Upper lobe of left lung (tissue), 6 donors: ENCODE results near the gene PPP1R15B. TPM values are rescaled to one million over a fixed set of nuclear protein-coding genes. Genes with fewer than 3 reads are reported as not detected.

Source experiments
- ATAC-seq, 2 donors: fragments of 200-7000 bp; cut with Tn5 transposase; one replicate each; pipeline ENCODE4 v1.9.1; 2022; ENCODE audit warnings: mild to moderate bottlenecking in 2 of 2, moderate library complexity in 2 of 2; ENCODE audit not compliant: low FRiP score in 2 of 2
- DNase-seq, 2 donors: peaks; one replicate each; pipeline ENCODE4 v3.0.0-alpha.2; 2019 to 2020
- H3K27ac ChIP-seq, 4 donors: fragments of 200-600 bp; sonication (generic); one replicate each; pipeline ENCODE4 v1.5.1; 2016 to 2019
- H3K27me3 ChIP-seq, 4 donors: fragments of 200-600 bp; sonication (generic); one replicate each; pipeline ENCODE4 v1.5.1; 2017 to 2019
- H3K36me3 ChIP-seq, 4 donors: fragments of 200-600 bp; sonication (generic); one replicate each; pipeline ENCODE4 v1.5.1; 2016 to 2019
- H3K4me1 ChIP-seq, 4 donors: fragments of 200-600 bp; sonication (generic); one replicate each; pipeline ENCODE4 v1.5.1; 2018 to 2019
- H3K4me3 ChIP-seq, 4 donors: fragments of 200-600 bp; sonication (generic); one replicate each; pipeline ENCODE4 v1.5.1; 2017 to 2019; ENCODE audit warnings: mild to moderate bottlenecking in 2 of 4, moderate library complexity in 1 of 4
- H3K9me3 ChIP-seq, 4 donors: fragments of 200-600 bp; sonication (generic); one replicate each; pipeline ENCODE4 v1.5.1; 2018 to 2019
- CTCF ChIP-seq, 6 experiments: fragments of 450-650 bp in 4 of 6; fragments of 200-600 bp in 2 of 6; sonication (generic) in 2 of 6; IDR thresholded peaks; one replicate each; pipeline ENCODE4 v1.5.1; 2016 to 2019; ENCODE audit warnings: antibody characterized with exemption in 6 of 6
- EP300 ChIP-seq, 4 donors: sonication (generic); formaldehyde crosslinking; IDR thresholded peaks; one replicate each; pipeline ENCODE4 v1.5.1; 2017; ENCODE audit warnings: antibody characterized with exemption in 4 of 4, control low read depth in 2 of 4
- POLR2A ChIP-seq, 4 donors: fragments of 450-650 bp; IDR thresholded peaks; one replicate each; pipeline ENCODE4 v1.5.1; 2016 to 2017; ENCODE audit warnings: antibody characterized with exemption in 4 of 4, mild to moderate bottlenecking in 2 of 4
- POLR2AphosphoS5 ChIP-seq, 2 donors: sonication (generic); formaldehyde crosslinking; IDR thresholded peaks; one replicate each; pipeline ENCODE4 v1.5.1; 2017; ENCODE audit warnings: antibody characterized with exemption in 2 of 2
- WGBS, 2 donors: methylation state at CpG; one replicate each; pipeline ENCODE4 v1.1.5; 2017 to 2018; 5-methylcytosine and 5-hydroxymethylcytosine counted together
- total RNA-seq, 6 donors: library from RNA; depleted of rRNA in 4 of 6; stranded (reverse); fragments of >200 nt in 4 of 6; gene quantifications; one replicate each; pipeline versions ENCODE4 v1.1.0 to v1.2.1, GENCODE V29; 2016 to 2021
- donor health status: DM: no; HTN: no; CAD: no; lungs with moderate emphysema.
- donor health status: DM: no; HTN: yes; CAD: no; lungs with severe emphysema.

The PPP1R15B gene
- total RNA-seq, 6 donors from 2014 or later, result 30.4 to 67.8 (median 44.2) TPM

GRCh38 chr1:204398197-204399125 lies 13.2 kb downstream of the PPP1R15B start:
- H3K27ac ChIP-seq, result peak overlapping the region in 1 of 4 donors; percentile 9
- TF ChIP-seq CTCF (IDR thresholded peaks at IDR 0.05) (peak; percentile 44 to 76 (median 70)), POLR2A (IDR thresholded peaks at IDR 0.05) (no peak), POLR2AphosphoS5 (IDR thresholded peaks at IDR 0.05) (peak in 1 of 2 donors; percentile 7), EP300 (IDR thresholded peaks at IDR 0.05) (no peak)
- DNase-seq (peak in 1 of 2 donors; percentile 74), ATAC-seq (peak; percentile 90)
- H3K4me1 ChIP-seq, result no peaks in the 10 kb centered on the region
- no peaks in the 10 kb centered on the region for H3K27me3 ChIP-seq
- peaks cover 0 to 64% (median 18%) of the 10 kb centered on the region in 4 donors for H3K36me3 ChIP-seq
- H3K4me3 ChIP-seq, result no peak overlapping the region
- 65 to 76% methylated on average over 7 of the region's 7 CpGs for WGBS, 2 donors
- no peaks in the 10 kb centered on the region for H3K9me3 ChIP-seq

DNA sequence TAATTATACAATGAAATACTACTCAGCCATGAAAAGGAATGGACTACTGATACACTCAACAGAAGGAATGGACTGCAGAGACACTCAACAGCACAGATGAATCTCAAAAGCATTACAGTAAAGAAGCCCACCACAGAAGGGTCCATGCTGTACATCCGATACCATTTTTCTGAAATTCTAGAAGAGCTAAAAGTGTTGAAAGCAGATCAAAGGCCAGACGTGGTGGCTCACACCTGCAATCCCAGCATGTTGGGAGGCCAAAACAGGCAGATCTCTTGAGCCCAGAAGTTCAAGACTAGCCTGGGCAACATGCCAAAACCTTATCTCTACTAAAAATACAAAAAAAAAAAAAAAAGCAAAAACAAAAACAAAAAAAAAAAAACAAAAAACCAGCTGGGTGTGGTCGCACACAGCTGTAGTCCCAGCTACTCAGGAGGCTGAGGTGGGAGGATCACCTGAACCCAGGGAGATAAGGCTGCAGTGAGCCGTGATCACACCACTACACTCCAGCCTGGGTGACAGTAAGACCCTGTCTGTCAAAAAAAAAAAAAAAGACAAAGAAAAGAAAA lies 15.5 kb downstream of the PPP1R15B start:
- no peak for DNase-seq
- H3K27me3 ChIP-seq, result no peaks in the 10 kb centered on the region

GRCh38 chr1:204391629-204392028 lies 20.0 kb downstream of the PPP1R15B start:
- H3K9me3 ChIP-seq, result no peaks in the 10 kb centered on the region
- H3K4me3 ChIP-seq, result no peak overlapping the region
- ATAC-seq, result no peak
- DNase-seq, result no peak
- no peaks in the 10 kb centered on the region for H3K4me1 ChIP-seq
- no peak overlapping the region for H3K27ac ChIP-seq
- peaks cover 0 to 2% (median 0%) of the 10 kb centered on the region in 4 donors for H3K36me3 ChIP-seq
- no peaks in the 10 kb centered on the region for H3K27me3 ChIP-seq
- TF ChIP-seq POLR2AphosphoS5 (IDR thresholded peaks at IDR 0.05) (no peak), POLR2A (IDR thresholded peaks at IDR 0.05) (no peak), CTCF (IDR thresholded peaks at IDR 0.05) (no peak), EP300 (IDR thresholded peaks at IDR 0.05) (no peak)

More for the DNA sequence above, 15.5 kb downstream of the PPP1R15B start:
- no peaks in the 10 kb centered on the region for H3K4me1 ChIP-seq
- no peak overlapping the region for H3K27ac ChIP-seq
- no peak for ATAC-seq
- H3K9me3 ChIP-seq, result no peaks in the 10 kb centered on the region
- TF ChIP-seq EP300 (IDR thresholded peaks at IDR 0.05) (no peak), CTCF (IDR thresholded peaks at IDR 0.05) (no peak), POLR2AphosphoS5 (IDR thresholded peaks at IDR 0.05) (no peak), POLR2A (IDR thresholded peaks at IDR 0.05) (no peak)
- peaks cover 0 to 40% (median 9%) of the 10 kb centered on the region in 4 donors for H3K36me3 ChIP-seq
- 84 to 90% methylated on average over 4 of the region's 4 CpGs for WGBS, 2 donors
- H3K4me3 ChIP-seq, result no peak overlapping the region

- no peaks in the 10 kb centered on the region for H3K9me3 ChIP-seq
- 38 to 43% methylated on average over 4 of the region's 4 CpGs for WGBS, 2 donors
- no peaks in the 10 kb centered on the region for H3K36me3 ChIP-seq
- DNase-seq (no peak), ATAC-seq (no peak)
- H3K27me3 ChIP-seq, result no peaks in the 10 kb centered on the region
- H3K4me1 ChIP-seq, result no peaks in the 10 kb centered on the region
- no peak overlapping the region for H3K4me3 ChIP-seq
- TF ChIP-seq CTCF (IDR thresholded peaks at IDR 0.05) (no peak), EP300 (IDR thresholded peaks at IDR 0.05) (no peak), POLR2AphosphoS5 (IDR thresholded peaks at IDR 0.05) (no peak), POLR2A (IDR thresholded peaks at IDR 0.05) (no peak)
- no peak overlapping the region for H3K27ac ChIP-seq
These were observed 20.7 kb downstream of the PPP1R15B start for GRCh38 chr1:204390751-204391466.
